Peyer's patch (tissue), 4 donors: ENCODE data around the gene P2RX6.

Source experiments
- CTCF ChIP-seq, 6 experiments: fragments of 450-650 bp in 4 of 6; fragments of 200-600 bp in 2 of 6; sonication (generic) in 1 of 6; IDR thresholded peaks; one replicate each; pipeline ENCODE4 v1.5.1; 2017 to 2019; ENCODE audit warnings: antibody characterized with exemption in 6 of 6, mild to moderate bottlenecking in 3 of 6, moderate library complexity in 1 of 6
- POLR2A ChIP-seq, 2 donors: fragments of 450-650 bp; IDR thresholded peaks; one replicate each; pipeline ENCODE4 v1.5.1; 2017; ENCODE audit warnings: antibody characterized with exemption in 2 of 2, mild to moderate bottlenecking in 2 of 2, moderate library complexity in 2 of 2

GRCh38 chr22:20979940-20980453 lies 35.0 kb upstream of the P2RX6 start:
- no peak for TF ChIP-seq CTCF (IDR thresholded peaks at IDR 0.05)
- no peak for TF ChIP-seq POLR2A (IDR thresholded peaks at IDR 0.05)
